G401.6 (cell line): ENCODE data around the gene NCEH1.
"Not testable (repeated sequence)": the region's sequence is repeated elsewhere in the genome, so short reads cannot be mapped to it uniquely, and the experiment has no call there.

Experiments
- FAIRE-seq: peaks from 2 replicates; lab custom pipeline; 2012; peaks lifted over from hg19 to GRCh38; lab: Jason Lieb, UNC

NCEH1 gene

GRCh38 chr3:172707030-172707429 lies 3.8 kb downstream of the NCEH1 start:
- no peak for FAIRE-seq

GRCh38 chr3:172705170-172705569 lies 5.7 kb downstream of the NCEH1 start:
- no peak for FAIRE-seq

GRCh38 chr3:172704001-172704400 lies 6.9 kb downstream of the NCEH1 start:
- FAIRE-seq: no peak

GRCh38 chr3:172702731-172703130 lies 8.1 kb downstream of the NCEH1 start:
- not testable (repeated sequence) for FAIRE-seq

GRCh38 chr3:172702256-172702655 lies 8.6 kb downstream of the NCEH1 start:
- no peak for FAIRE-seq

- no peak for FAIRE-seq
Observed at GRCh38 chr3:172701751-172702150, 9.1 kb downstream of the NCEH1 start.

GRCh38 chr3:172700936-172701455 lies 9.9 kb downstream of the NCEH1 start:
- no peak for FAIRE-seq

- FAIRE-seq: no peak
Observed at GRCh38 chr3:172700256-172700655, 10.6 kb downstream of the NCEH1 start.

- FAIRE-seq: no peak
Observed at GRCh38 chr3:172699031-172699430, 11.8 kb downstream of the NCEH1 start.

GRCh38 chr3:172698631-172699030 lies 12.2 kb downstream of the NCEH1 start:
- FAIRE-seq: no peak

- FAIRE-seq: no peak
Observed at GRCh38 chr3:172697558-172697957, 13.3 kb downstream of the NCEH1 start.

GRCh38 chr3:172696357-172696756 lies 14.5 kb downstream of the NCEH1 start:
- FAIRE-seq: no peak

- no peak for FAIRE-seq
Observed at GRCh38 chr3:172694573-172695246, 16.2 kb downstream of the NCEH1 start.

- no peak for FAIRE-seq
Observed at GRCh38 chr3:172692751-172693338, 18.0 kb downstream of the NCEH1 start.

GRCh38 chr3:172690936-172691335 lies 19.9 kb downstream of the NCEH1 start:
- FAIRE-seq: no peak

GRCh38 chr3:172688588-172688987 lies 22.3 kb downstream of the NCEH1 start:
- FAIRE-seq: no peak

GRCh38 chr3:172687501-172687900 lies 23.4 kb downstream of the NCEH1 start:
- FAIRE-seq: no peak

GRCh38 chr3:172685331-172686214 lies 25.3 kb downstream of the NCEH1 start:
- FAIRE-seq: no peak

- FAIRE-seq: no peak
Observed at GRCh38 chr3:172680684-172681083, 30.2 kb downstream of the NCEH1 start.

- FAIRE-seq: no peak
Observed at GRCh38 chr3:172679599-172679998, 31.3 kb downstream of the NCEH1 start.

- no peak for FAIRE-seq
Observed at GRCh38 chr3:172678068-172678467, 32.8 kb downstream of the NCEH1 start.

GRCh38 chr3:172676196-172676922 lies 34.5 kb downstream of the NCEH1 start:
- FAIRE-seq: no peak
